GM12878 (cell line): ENCODE measurements around the gene MYO10. TPM values are rescaled to one million over a fixed set of nuclear protein-coding genes. Genes with fewer than 3 reads are reported as not detected.

ENCODE experiments used
- ATAC-seq: fragments of 200-7000 bp; cut with Tn5 transposase; 3 replicates; pipeline ENCODE4 v1.9.1; 2020; ENCODE audit warnings: mild to moderate bottlenecking, moderate library complexity
- BruUV-seq: library from RNA; stranded (reverse); fragments of 400-500 nt; replicated peaks from 2 replicates; lab custom pipeline; 2021; lab: Mats Ljungman, UMichigan
- CTCF ChIA-PET: fragments of 300-600 bp; sonication (Branson Sonifier 250); formaldehyde crosslinking; extraction: SDS; loops from one replicate; lab custom pipeline; 2021; ENCODE audit warnings: inconsistent platforms; lab: Yijun Ruan, JAX
- POLR2A ChIA-PET: fragments of 350-600 bp; formaldehyde crosslinking; extraction: SDS; loops from one replicate; lab custom pipeline; 2021; ENCODE audit warnings: inconsistent platforms; lab: Charles Lee
- RAD21 ChIA-PET: fragments of 300-600 bp; sonication (Branson Sonifier 250); formaldehyde crosslinking; loops from one replicate; lab custom pipeline; 2023; ENCODE audit warnings: antibody characterized with exemption; ENCODE audit not compliant: unreplicated experiment; lab: Charles Lee
- SMC1A ChIA-PET: fragments of 300-600 bp; sonication (Branson Sonifier 250); formaldehyde crosslinking; loops from one replicate; lab custom pipeline; 2023; ENCODE audit not compliant: unreplicated experiment, uncharacterized antibody; lab: Charles Lee
- DNase-seq: peaks from one replicate; pipeline ENCODE4 v3.0.0-alpha.2; 2011; ENCODE audit warnings: low read depth, low spot score
- FAIRE-seq: peaks from 3 replicates; lab custom pipeline; 2011; peaks lifted over from hg19 to GRCh38; lab: Jason Lieb, UNC
- H2AFZ ChIP-seq: 2 replicates; pipeline ENCODE4 v1.6.0; 2011; ENCODE audit warnings: low read depth, low read length, control low read depth; ENCODE audit not compliant: control insufficient read depth
- H3K27ac ChIP-seq: 2 replicates; pipeline ENCODE4 v1.5.1; 2011; ENCODE audit warnings: control low read depth; ENCODE audit not compliant: control insufficient read depth, insufficient read depth
- H3K27me3 ChIP-seq, 2 experiments: replicated peaks in 1 of 2; 2 replicates each; pipeline versions ENCODE4 v1.6.0 to v1.6.1; 2011; ENCODE audit warnings: low read length in 1 of 2; ENCODE audit not compliant: control insufficient read depth in 2 of 2, insufficient read depth in 2 of 2
- H3K36me3 ChIP-seq, 2 experiments: 2 replicates each; pipeline ENCODE4 v1.5.1; 2011; ENCODE audit warnings: low read length in 1 of 2; ENCODE audit not compliant: control insufficient read depth in 2 of 2, insufficient read depth in 2 of 2
- H3K4me1 ChIP-seq: 2 replicates; pipeline ENCODE4 v1.6.1; 2011; ENCODE audit warnings: mild to moderate bottlenecking, low read length, moderate library complexity, mixed read lengths; ENCODE audit not compliant: control insufficient read depth, insufficient read depth
- H3K4me2 ChIP-seq: 2 replicates; pipeline ENCODE4 v1.6.0; 2011; ENCODE audit warnings: control low read depth; ENCODE audit not compliant: control insufficient read depth, insufficient read depth
- H3K4me3 ChIP-seq: fragments of 200-600 bp; sonication (generic); 2 replicates; pipeline ENCODE4 v1.5.1; 2016
- H3K79me2 ChIP-seq: 2 replicates; pipeline ENCODE4 v1.6.0; 2011; ENCODE audit warnings: low read length; ENCODE audit not compliant: control insufficient read depth, insufficient read depth
- H3K9ac ChIP-seq: 2 replicates; pipeline ENCODE4 v1.8.0; 2011; ENCODE audit warnings: low read length, control low read depth, mixed read lengths; ENCODE audit not compliant: control insufficient read depth, insufficient read depth
- H3K9me3 ChIP-seq: replicated peaks from 3 replicates; pipeline ENCODE4 v1.5.1; 2011; ENCODE audit warnings: mild to moderate bottlenecking, low read length; ENCODE audit not compliant: control insufficient read depth, insufficient read depth
- H4K20me1 ChIP-seq: 2 replicates; pipeline ENCODE4 v1.6.0; 2011; ENCODE audit not compliant: control insufficient read depth, insufficient read depth
- ATF3 ChIP-seq: IDR thresholded peaks from 2 replicates; pipeline ENCODE4 v1.6.1; 2011; ENCODE audit warnings: low read depth, mild to moderate bottlenecking, low read length, moderate library complexity, borderline replicate concordance; ENCODE audit errors: extremely low read depth
- ETV6 ChIP-seq, 2 experiments: fragments of 450-650 bp in 1 of 2; IDR thresholded peaks in 1 of 2; conservative IDR thresholded peaks in 1 of 2; 2 replicates each; pipeline ENCODE4 v1.6.1; 2014; ENCODE audit warnings: antibody characterized with exemption in 1 of 2, borderline replicate concordance in 1 of 2, low read depth in 1 of 2, mild to moderate bottlenecking in 1 of 2, moderate library complexity in 1 of 2
- LARP7 ChIP-seq: fragments of 450-650 bp; IDR thresholded peaks from 2 replicates; pipeline ENCODE4 v1.6.1; 2017; ENCODE audit warnings: mild to moderate bottlenecking
- MXI1 ChIP-seq: fragments of 150-350 bp; IDR thresholded peaks from 2 replicates; pipeline ENCODE4 v1.6.1; 2011; ENCODE audit warnings: low read depth, mild to moderate bottlenecking, inconsistent platforms, low read length, improper control_type of control experiment
- PBX3 ChIP-seq: IDR thresholded peaks from 2 replicates; pipeline ENCODE4 v1.6.1; 2011; ENCODE audit warnings: mild to moderate bottlenecking, low read depth, low read length, moderate library complexity; ENCODE audit not compliant: insufficient replicate concordance
- SPI1 ChIP-seq: IDR thresholded peaks from 2 replicates; pipeline ENCODE4 v1.6.1; 2011; ENCODE audit warnings: low read depth, mild to moderate bottlenecking, low read length, moderate library complexity, borderline replicate concordance; ENCODE audit not compliant: insufficient read depth
- STAT1 ChIP-seq: fragments of 450-650 bp; conservative IDR thresholded peaks from 2 replicates; pipeline ENCODE4 v1.6.1; 2014; ENCODE audit warnings: antibody characterized with exemption, mild to moderate bottlenecking
- WGBS: methylation state at CpG from one replicate; pipeline ENCODE4 v1.1.6; 2016; ENCODE audit warnings: low lambda C conversion rate; ENCODE audit not compliant: insufficient replicate concordance, insufficient coverage; ENCODE audit errors: missing lambda C conversion rate; 5-methylcytosine and 5-hydroxymethylcytosine counted together
- in situ Hi-C: fragments of 300-500 bp; cut with MboI; formaldehyde crosslinking; loops from 9 replicates; pipeline ENCODE4 v1.14.3; 2018; ENCODE audit warnings: mixed read lengths
- intact Hi-C: fragments of 100-400 bp; cut with micrococcal nuclease; formaldehyde crosslinking; loops from one replicate; pipeline ENCODE4 v1.14.2; 2022; ENCODE audit not compliant: unreplicated experiment
- polyA plus RNA-seq, 11 experiments: library from polyadenylated mRNA; depleted of rRNA in 4 of 11; unstranded in 6 of 11; stranded (reverse) in 5 of 11; fragments of >200 nt; fragmentation: Nextera tagmentation in 4 of 11; fragmentation: Illumina TruSeq in 1 of 11; extraction: Ambion mirVana in 4 of 11; extraction: Trizol in 1 of 11; gene quantifications; 1 replicate in 1 of 11; 2 replicates in 10 of 11; pipeline versions ENCODE4 v1.2.1 to v1.2.3, GENCODE V29; 2011 to 2016; ENCODE audit warnings: inconsistent platforms in 2 of 11, missing spikeins in 2 of 11, low read depth in 1 of 11
- total RNA-seq, 4 experiments: library from RNA; depleted of rRNA in 3 of 4; stranded (reverse); fragments of >200 nt in 3 of 4; fragmentation: Illumina TruSeq in 1 of 4; extraction: Trizol in 1 of 4; gene quantifications; 2 replicates each; pipeline versions ENCODE4 v1.2.1 to v1.2.3, GENCODE V29; 2013 to 2021

Gene MYO10
- total and polyA plus RNA-seq, 10 of the 15 experiments (the other 5 are each of a cell fraction or from before 2014, with no cell fraction given): 0.02 to 0.77 (median 0.17) TPM

- no peak overlapping the region for H2AFZ ChIP-seq
- 2% methylated on average over 3 of the region's 3 CpGs for WGBS
Observed at GRCh38 chr5:16812448-16812847, 123.6 kb downstream of the MYO10 start.

More at GRCh38 chr5:16812448-16812847, 123.6 kb downstream of the MYO10 start:
- FAIRE-seq: no peak
- ChIA-PET CTCF (no interaction called here), POLR2A (no interaction called here), SMC1A (no interaction called here), RAD21 (no interaction called here)
- H3K27me3 ChIP-seq: no peaks in the 10 kb centered on the region
- intact Hi-C loops (no loop called here), in situ Hi-C loops (no loop called here)
- H3K4me1 ChIP-seq: no peaks in the 10 kb centered on the region
- no peaks in the 10 kb centered on the region for H3K79me2 ChIP-seq
- no peak overlapping the region for H3K27ac ChIP-seq
- ATAC-seq: peak; percentile 20; the same call in 2 of the 3 replicates
- TF ChIP-seq ETV6 (conservative IDR thresholded peaks at IDR 0.05 in 1 of 2, IDR thresholded peaks at IDR 0.05 in 1 of 2; ENCODE audit: borderline replicate concordance in 1 of 2, low read depth in 1 of 2): no peak
- no peak for TF ChIP-seq ATF3
- no peak for TF ChIP-seq SPI1
- no peak for TF ChIP-seq LARP7
- no peak for TF ChIP-seq PBX3
- no peak for TF ChIP-seq STAT1
- no peak for TF ChIP-seq MXI1
- no peak overlapping the region for H3K4me2 ChIP-seq
- DNase-seq: no peak
- H3K9me3 ChIP-seq: no peaks in the 10 kb centered on the region
- H3K4me3 ChIP-seq: no peak overlapping the region
- H4K20me1 ChIP-seq: no peaks in the 10 kb centered on the region
- BruUV-seq: no TSS peak
- H3K36me3 ChIP-seq: no peaks in the 10 kb centered on the region
- H3K9ac ChIP-seq: no peak overlapping the region
